ENCODE results near the gene DUXA. TPM values are rescaled to one million over a fixed set of nuclear protein-coding genes. Genes with fewer than 3 reads are reported as not detected.
"Not testable (repeated sequence)": the region's sequence is repeated elsewhere in the genome, so short reads cannot be mapped to it uniquely, and the experiment has no call there.

Gene DUXA
- total and polyA plus RNA-seq, 11 donors: not detected

DNA sequence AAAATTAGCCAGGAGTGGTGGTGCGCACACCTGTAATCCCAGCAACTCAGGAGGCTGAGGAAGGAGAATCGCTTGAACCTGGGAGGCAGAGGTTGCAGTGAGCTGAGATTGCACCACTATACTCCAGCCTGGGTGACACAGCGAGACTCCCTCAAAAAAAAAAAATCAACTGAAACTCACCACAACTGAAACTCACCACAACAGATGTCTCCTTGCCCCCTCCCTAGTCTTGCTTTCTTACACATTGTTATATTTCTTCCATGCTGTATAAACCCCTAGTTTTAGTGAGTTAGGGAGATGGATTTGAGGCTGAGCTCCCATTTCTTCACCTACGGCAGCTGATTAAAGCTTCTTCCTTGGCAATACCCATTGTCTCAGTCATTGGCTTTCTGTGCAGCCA lies 25.6 kb downstream of the DUXA start:
- Histone ChIP-seq H3K27ac (no peak overlapping the region), H3K4me1 (no peaks in the 10 kb centered on the region), H3K9me3 (peaks cover 0 to 12% (median 0%) of the 10 kb centered on the region in 12 donors), H3K27me3 (peaks cover 0 to 3% (median 0%) of the 10 kb centered on the region in 9 donors), H3K36me3 (no peaks in the 10 kb centered on the region), H3K4me3 (no peak overlapping the region)
- TF ChIP-seq, protein P1, sequence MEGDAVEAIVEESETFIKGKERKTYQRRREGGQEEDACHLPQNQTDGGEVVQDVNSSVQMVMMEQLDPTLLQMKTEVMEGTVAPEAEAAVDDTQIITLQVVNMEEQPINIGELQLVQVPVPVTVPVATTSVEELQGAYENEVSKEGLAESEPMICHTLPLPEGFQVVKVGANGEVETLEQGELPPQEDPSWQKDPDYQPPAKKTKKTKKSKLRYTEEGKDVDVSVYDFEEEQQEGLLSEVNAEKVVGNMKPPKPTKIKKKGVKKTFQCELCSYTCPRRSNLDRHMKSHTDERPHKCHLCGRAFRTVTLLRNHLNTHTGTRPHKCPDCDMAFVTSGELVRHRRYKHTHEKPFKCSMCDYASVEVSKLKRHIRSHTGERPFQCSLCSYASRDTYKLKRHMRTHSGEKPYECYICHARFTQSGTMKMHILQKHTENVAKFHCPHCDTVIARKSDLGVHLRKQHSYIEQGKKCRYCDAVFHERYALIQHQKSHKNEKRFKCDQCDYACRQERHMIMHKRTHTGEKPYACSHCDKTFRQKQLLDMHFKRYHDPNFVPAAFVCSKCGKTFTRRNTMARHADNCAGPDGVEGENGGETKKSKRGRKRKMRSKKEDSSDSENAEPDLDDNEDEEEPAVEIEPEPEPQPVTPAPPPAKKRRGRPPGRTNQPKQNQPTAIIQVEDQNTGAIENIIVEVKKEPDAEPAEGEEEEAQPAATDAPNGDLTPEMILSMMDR (IDR thresholded peaks at IDR 0.05): no peak
- no peak for TF ChIP-seq POLR2A (IDR thresholded peaks at IDR 0.05)
- WGBS, 4 donors: 90 to 92% (median 91%) methylated on average over 4 of the region's 4 CpGs
- intact Hi-C loops (cut with DNase I): no loop called here
- no peak for ATAC-seq
- no peak for DNase-seq

DNA sequence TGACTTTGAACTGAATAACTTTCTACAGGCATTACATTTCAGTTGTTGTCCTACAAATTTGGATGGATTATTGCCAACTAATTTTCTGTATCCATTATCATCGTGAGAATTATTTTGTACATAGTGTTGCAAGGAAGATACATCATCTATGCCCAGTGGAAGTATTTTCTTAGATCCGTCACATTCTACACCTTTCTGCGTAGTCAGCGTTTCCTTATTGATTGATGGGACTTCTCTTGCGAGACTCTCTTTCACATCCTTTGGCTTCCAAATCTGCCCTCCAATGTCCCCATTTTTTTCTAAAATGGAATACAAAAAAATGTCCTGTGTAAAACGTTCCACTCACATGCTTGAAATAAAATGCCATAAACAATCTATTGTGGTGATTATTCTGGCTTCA lies 31.5 kb downstream of the DUXA start:
- intact Hi-C loops (cut with DNase I): no loop called here
- Histone ChIP-seq H3K36me3 (no peaks in the 10 kb centered on the region), H3K9me3 (peaks cover 0 to 8% (median 0%) of the 10 kb centered on the region in 12 donors), H3K4me3 (no peak overlapping the region), H3K4me1 (no peaks in the 10 kb centered on the region), H3K27ac (no peak overlapping the region), H3K27me3 (peaks cover 0 to 13% (median 0%) of the 10 kb centered on the region in 9 donors)
- DNase-seq: no peak
- TF ChIP-seq, protein P1 (IDR thresholded peaks at IDR 0.05): no peak
- no peak for TF ChIP-seq POLR2A (IDR thresholded peaks at IDR 0.05)
- no peak for ATAC-seq
- WGBS, 4 donors: 79 to 82% (median 81%) methylated on average over 6 of the region's 6 CpGs

DNA sequence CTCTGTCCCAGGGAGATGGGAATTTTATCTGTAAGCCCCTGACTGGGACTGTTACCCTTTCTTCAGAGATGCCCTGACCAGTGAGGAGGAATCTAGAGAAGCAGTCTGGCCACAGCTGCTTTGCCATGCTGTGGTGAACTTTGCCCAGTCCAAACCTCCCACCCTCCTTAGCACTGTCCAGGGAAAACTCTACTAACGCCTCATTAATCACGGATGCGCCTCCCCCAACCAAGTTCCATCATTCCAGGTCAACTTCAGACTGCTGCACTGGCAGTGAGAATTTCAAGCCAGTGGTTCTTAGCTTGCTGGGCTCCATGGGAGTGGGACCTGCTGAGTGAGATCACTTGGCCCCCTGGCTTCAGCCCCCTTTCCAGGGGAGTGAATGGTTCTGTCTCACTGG lies 39.9 kb downstream of the DUXA start:
- Histone ChIP-seq H3K27me3 (peaks cover 0 to 45% (median 6%) of the 10 kb centered on the region in 9 donors), H3K9me3 (peaks cover 0 to 13% (median 0%) of the 10 kb centered on the region in 12 donors)
- WGBS, 4 donors: 57 to 68% (median 65%) methylated on average over 3 of the region's 3 CpGs
- H3K4me1 ChIP-seq; H3K27ac ChIP-seq; H3K36me3 ChIP-seq; DNase-seq; ATAC-seq; H3K4me3 ChIP-seq; intact Hi-C loops (cut with DNase I): not testable (repeated sequence)

GRCh38 chr19:57123882-57124281 lies 43.4 kb downstream of the DUXA start:
- TF ChIP-seq, protein P1 (IDR thresholded peaks at IDR 0.05): no peak
- no peak for TF ChIP-seq POLR2A (IDR thresholded peaks at IDR 0.05)
- Histone ChIP-seq H3K27ac (no peak overlapping the region), H3K9me3 (peaks cover 0 to 15% (median 0%) of the 10 kb centered on the region in 12 donors), H3K4me3 (no peak overlapping the region), H3K36me3 (no peaks in the 10 kb centered on the region), H3K4me1 (no peaks in the 10 kb centered on the region), H3K27me3 (peaks cover 0 to 35% (median 6%) of the 10 kb centered on the region in 9 donors)
- no peak for DNase-seq
- intact Hi-C loops (cut with DNase I): no loop called here
- ATAC-seq: no peak
- 16 to 29% (median 25%) methylated on average over 4 of the region's 4 CpGs for WGBS, 4 donors

DNA sequence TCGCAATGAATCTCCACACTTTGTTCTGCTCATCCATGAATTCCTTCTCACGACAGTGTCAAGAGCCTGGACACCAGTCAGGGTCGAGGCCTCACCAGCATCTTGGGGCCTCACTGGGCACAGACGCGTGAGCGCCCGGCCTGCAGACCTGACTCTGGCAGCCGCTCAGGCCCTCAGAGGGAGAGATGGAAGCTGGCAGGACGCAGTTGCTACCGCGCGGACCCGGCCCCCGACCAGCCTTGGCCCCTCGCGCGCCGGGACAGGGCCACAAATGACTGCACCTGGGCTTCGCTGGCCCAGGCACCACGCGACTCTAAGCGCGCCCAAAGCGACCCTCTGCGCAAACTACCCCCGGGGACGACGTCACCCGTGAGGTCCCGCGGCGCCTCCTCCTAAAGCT lies 48.4 kb downstream of the DUXA start:
- intact Hi-C loops (cut with DNase I): no loop called here
- H3K27me3 ChIP-seq: peaks cover 0 to 24% (median 0%) of the 10 kb centered on the region in 9 donors
- H3K4me3 ChIP-seq: no peak overlapping the region
- no peaks in the 10 kb centered on the region for H3K4me1 ChIP-seq
- 55 to 70% (median 62%) methylated on average over 21 to 32 of the region's 32 CpGs for WGBS, 4 donors
- ATAC-seq (no peak), DNase-seq (no peak)
- H3K9me3 ChIP-seq: peaks cover 0 to 49% (median 9%) of the 10 kb centered on the region in 12 donors
- no peaks in the 10 kb centered on the region for H3K36me3 ChIP-seq
- H3K27ac ChIP-seq: no peak overlapping the region
- TF ChIP-seq POLR2A (IDR thresholded peaks at IDR 0.05): no peak
- TF ChIP-seq, protein P1 (IDR thresholded peaks at IDR 0.05): no peak

DNA sequence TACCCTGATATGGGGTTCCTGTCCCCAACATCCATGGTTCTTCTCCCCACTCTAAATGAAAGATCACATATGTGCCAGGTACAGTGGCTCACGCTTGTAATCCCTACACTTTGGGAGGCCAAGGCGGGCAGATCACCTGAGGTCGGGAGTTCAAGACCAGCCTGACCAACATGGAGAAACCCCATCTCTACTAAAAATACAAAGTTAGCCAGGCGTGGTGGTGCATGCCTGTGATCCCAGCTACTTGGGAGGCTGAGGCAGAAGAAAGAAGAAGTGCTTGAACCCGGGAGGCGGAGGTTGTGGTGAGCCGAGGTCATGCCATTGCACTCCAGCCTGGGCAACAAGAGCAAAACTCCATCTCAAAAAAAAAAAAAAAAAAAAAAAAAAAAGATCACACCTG lies 53.8 kb downstream of the DUXA start:
- H3K4me1 ChIP-seq; ATAC-seq; intact Hi-C loops (cut with DNase I); H3K27ac ChIP-seq; DNase-seq; H3K36me3 ChIP-seq; H3K4me3 ChIP-seq: not testable (repeated sequence)
- Histone ChIP-seq H3K27me3 (peaks cover 0 to 15% (median 0%) of the 10 kb centered on the region in 9 donors), H3K9me3 (peaks cover 0 to 84% (median 44%) of the 10 kb centered on the region in 12 donors)
- 74 to 78% (median 77%) methylated on average over 6 to 7 of the region's 7 CpGs for WGBS, 4 donors

All from heart left ventricle (tissue), 16 donors.